Thymus (tissue), 11 donors: Measurements from ENCODE around the gene CYP2W1. TPM values are rescaled to one million over a fixed set of nuclear protein-coding genes. Genes with fewer than 3 reads are reported as not detected.
A peak's percentile ranks its signal among the peaks of the same experiment; 100 is the strongest.

Experiments used
- DNase-seq, 9 donors: peaks; one replicate each; pipeline ENCODE4 v3.0.0-alpha.2; 2013; ENCODE audit warnings: low spot score in 9 of 9, low read depth in 6 of 9, missing footprints in 1 of 9
- H3K27ac ChIP-seq, 2 donors: one replicate each; pipeline ENCODE4 v1.5.1; 2013; ENCODE audit warnings: control low read depth in 1 of 2, low read depth in 1 of 2, low read length in 1 of 2, mild to moderate bottlenecking in 1 of 2, moderate library complexity in 1 of 2
- H3K27me3 ChIP-seq, 2 donors: one replicate each; pipeline ENCODE4 v1.5.1; 2013; ENCODE audit warnings: low read length in 1 of 2; ENCODE audit not compliant: control insufficient read depth in 2 of 2, insufficient read depth in 1 of 2
- H3K36me3 ChIP-seq, 2 donors: one replicate each; pipeline ENCODE4 v1.5.1; 2013; ENCODE audit warnings: low read length in 1 of 2, mild to moderate bottlenecking in 1 of 2, moderate library complexity in 1 of 2; ENCODE audit not compliant: control insufficient read depth in 2 of 2, insufficient read depth in 2 of 2
- H3K4me1 ChIP-seq, 2 donors: one replicate each; pipeline ENCODE4 v1.5.1; 2013; ENCODE audit warnings: low read length in 2 of 2; ENCODE audit not compliant: control insufficient read depth in 2 of 2, insufficient read depth in 2 of 2
- H3K4me3 ChIP-seq, 2 donors: one replicate each; pipeline ENCODE4 v1.5.1; 2013; ENCODE audit warnings: low read length in 2 of 2, control low read depth in 1 of 2, mild to moderate bottlenecking in 1 of 2
- H3K9me3 ChIP-seq, 2 donors: one replicate each; pipeline ENCODE4 v1.5.1; 2013; ENCODE audit warnings: low read length in 1 of 2, mild to moderate bottlenecking in 1 of 2; ENCODE audit not compliant: control insufficient read depth in 2 of 2, insufficient read depth in 1 of 2
- WGBS: extraction: QIAGEN DNeasy Blood & Tissue Kit; methylation state at CpG from one replicate; pipeline ENCODE4 v1.1.7; 2013; 5-methylcytosine and 5-hydroxymethylcytosine counted together
- polyA plus RNA-seq: library from polyadenylated mRNA; stranded (reverse); fragments of 200-250 nt; gene quantifications from one replicate; pipeline ENCODE4 v1.2.3, GENCODE V29; 2013
- total RNA-seq: library from RNA; stranded (reverse); fragments of 120-200 nt; gene quantifications from one replicate; pipeline ENCODE4 v1.2.4, GENCODE V29; 2013
- donor health status: healthy.

CYP2W1 gene
- total and polyA plus RNA-seq, 2 donors, result 0.09 to 0.48 TPM

DNA sequence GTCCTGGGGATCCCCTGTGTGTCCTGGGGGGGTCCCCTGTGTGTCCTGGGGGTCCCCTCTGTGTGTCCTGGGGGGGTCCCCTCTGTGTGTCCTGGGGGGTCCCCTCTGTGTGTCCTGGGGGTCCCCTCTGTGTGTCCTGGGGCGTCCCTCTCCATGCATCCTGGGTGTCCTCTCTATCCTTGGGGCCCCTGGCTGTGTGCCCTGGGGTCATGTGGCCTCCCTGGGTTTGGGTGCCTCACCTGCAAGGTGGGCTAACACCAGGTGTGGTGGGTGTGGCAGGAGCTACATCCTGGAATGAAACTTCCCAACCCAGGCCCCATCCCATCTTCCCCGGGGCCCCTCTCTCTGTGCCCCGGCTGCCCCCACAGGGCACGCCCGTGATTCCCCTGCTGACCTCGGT, 4.9 kb downstream of the CYP2W1 start:
- 47% methylated on average over 6 of the region's 6 CpGs for WGBS

GRCh38 chr7:988426-988911, 5.5 kb downstream of the CYP2W1 start:
- Histone ChIP-seq H3K36me3 (no peaks in the 10 kb centered on the region), H3K27me3 (peaks cover 3 to 42% of the 10 kb centered on the region in 2 donors), H3K27ac (no peak overlapping the region), H3K4me1 (peaks cover 0 to 7% of the 10 kb centered on the region in 2 donors), H3K4me3 (no peak overlapping the region), H3K9me3 (no peaks in the 10 kb centered on the region)
- WGBS, result 20% methylated on average over 24 of the region's 24 CpGs
- DNase-seq, result no peak

More for the DNA sequence above, 4.9 kb downstream of the CYP2W1 start:
- Histone ChIP-seq H3K36me3 (no peaks in the 10 kb centered on the region), H3K27ac (no peak overlapping the region), H3K9me3 (no peaks in the 10 kb centered on the region), H3K27me3 (peaks cover 3 to 42% of the 10 kb centered on the region in 2 donors), H3K4me3 (no peak overlapping the region), H3K4me1 (peaks cover 0 to 4% of the 10 kb centered on the region in 2 donors)
- no peak for DNase-seq

GRCh38 chr7:988963-989529, 6.1 kb downstream of the CYP2W1 start:
- H3K4me3 ChIP-seq, result no peak overlapping the region
- no peaks in the 10 kb centered on the region for H3K9me3 ChIP-seq
- H3K36me3 ChIP-seq, result no peaks in the 10 kb centered on the region
- H3K4me1 ChIP-seq, result peaks cover 0 to 11% of the 10 kb centered on the region in 2 donors
- peaks cover 3 to 42% of the 10 kb centered on the region in 2 donors for H3K27me3 ChIP-seq
- no peak for DNase-seq
- WGBS, result 76% methylated on average over 15 of the region's 15 CpGs
- H3K27ac ChIP-seq, result no peak overlapping the region

DNA sequence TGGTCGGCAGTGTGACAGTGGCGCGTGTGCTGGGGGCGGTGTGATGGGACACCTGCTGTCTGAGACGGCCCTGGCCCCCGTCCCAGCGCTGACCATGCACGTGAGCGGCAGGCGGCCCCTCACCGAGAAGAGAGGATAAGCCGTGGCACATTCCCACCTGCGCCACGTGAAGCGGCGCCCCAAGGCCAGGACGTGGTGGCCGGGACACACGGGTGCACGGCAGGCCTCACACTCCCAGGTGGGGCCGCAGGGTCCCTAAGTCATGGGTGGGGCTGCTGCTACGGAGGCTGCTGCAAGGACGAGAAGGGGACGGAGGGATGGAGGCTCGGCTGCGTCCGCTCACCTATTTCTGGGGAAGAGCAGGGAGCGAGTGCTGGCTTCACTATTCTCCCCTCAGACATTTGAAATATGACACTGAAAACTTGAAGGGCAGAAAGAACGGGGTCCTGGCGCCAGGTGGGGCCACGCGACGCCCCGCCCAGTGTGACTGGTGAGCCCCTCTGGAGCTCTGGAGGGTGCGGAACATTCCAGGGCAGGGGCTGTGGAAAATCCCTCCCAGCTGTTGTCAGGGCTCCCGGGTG, 7.5 kb downstream of the CYP2W1 start:
- peaks cover 0 to 11% of the 10 kb centered on the region in 2 donors for H3K4me1 ChIP-seq
- H3K4me3 ChIP-seq, result no peak overlapping the region
- DNase-seq, result no peak
- peaks cover 3 to 40% of the 10 kb centered on the region in 2 donors for H3K27me3 ChIP-seq
- no peak overlapping the region for H3K27ac ChIP-seq
- no peaks in the 10 kb centered on the region for H3K9me3 ChIP-seq
- no peaks in the 10 kb centered on the region for H3K36me3 ChIP-seq
- WGBS, result 94% methylated on average over 36 of the region's 36 CpGs

- Histone ChIP-seq H3K4me1 (peaks cover 0 to 11% of the 10 kb centered on the region in 2 donors), H3K27ac (no peak overlapping the region), H3K9me3 (no peaks in the 10 kb centered on the region), H3K36me3 (no peaks in the 10 kb centered on the region), H3K27me3 (peaks cover 3 to 34% of the 10 kb centered on the region in 2 donors), H3K4me3 (no peak overlapping the region)
- 92% methylated on average over 35 of the region's 35 CpGs for WGBS
- DNase-seq, result no peak
Measured at GRCh38 chr7:990933-991728, 8.2 kb downstream of the CYP2W1 start.

DNA sequence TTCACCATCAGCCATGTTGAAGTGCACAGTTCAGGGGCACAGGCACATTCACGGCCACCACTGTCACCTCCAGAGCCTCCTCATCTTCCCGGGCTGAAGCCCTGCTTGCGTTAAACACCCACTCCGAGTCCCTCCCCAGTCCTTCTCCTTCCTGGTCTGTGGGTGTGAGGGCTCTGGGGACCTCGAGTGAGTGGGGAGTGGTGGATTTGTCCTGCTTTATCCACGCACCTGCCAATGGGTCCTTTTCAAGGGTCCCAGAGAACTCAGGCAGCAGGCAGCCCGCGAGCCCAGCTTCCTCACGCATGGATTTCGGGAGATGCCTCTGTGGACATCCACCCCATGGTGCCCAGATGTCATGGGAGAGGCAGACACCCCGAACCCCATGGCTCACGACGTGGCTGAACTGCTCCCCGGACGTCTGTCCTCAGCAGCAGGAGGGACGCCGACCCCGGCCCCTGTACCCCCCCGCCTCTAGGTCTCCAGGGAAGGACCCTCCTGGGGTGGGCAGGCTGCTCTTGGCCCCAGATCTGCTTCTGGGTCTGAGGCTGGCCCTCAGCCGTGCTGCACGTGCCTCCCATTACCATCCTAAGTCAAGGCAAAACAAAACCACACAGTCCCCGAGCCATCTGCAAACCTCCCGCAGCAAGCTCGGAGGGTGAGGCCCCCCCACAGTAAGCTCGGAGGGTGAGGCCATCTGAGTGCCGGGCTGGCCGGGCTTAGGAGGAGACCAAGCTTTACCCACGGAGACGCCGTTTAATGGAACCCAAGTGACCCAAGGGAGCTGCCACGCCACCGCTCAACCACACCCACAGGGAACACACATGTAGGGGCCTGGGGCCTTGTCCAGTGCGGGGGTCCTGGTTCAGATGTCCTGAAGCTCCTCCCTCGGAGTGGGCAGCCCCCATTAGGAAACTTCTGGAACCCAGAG, 9.0 kb downstream of the CYP2W1 start:
- no peak for DNase-seq
- peaks cover 0 to 11% of the 10 kb centered on the region in 2 donors for H3K4me1 ChIP-seq
- H3K27me3 ChIP-seq, result peaks cover 3 to 26% of the 10 kb centered on the region in 2 donors
- H3K4me3 ChIP-seq, result no peak overlapping the region
- H3K36me3 ChIP-seq, result peaks cover 0 to 3% of the 10 kb centered on the region in 2 donors
- H3K27ac ChIP-seq, result no peak overlapping the region
- WGBS, result 93% methylated on average over 34 of the region's 34 CpGs
- no peaks in the 10 kb centered on the region for H3K9me3 ChIP-seq

- Histone ChIP-seq H3K4me1 (peaks cover 0 to 11% of the 10 kb centered on the region in 2 donors), H3K36me3 (peaks cover 0 to 4% of the 10 kb centered on the region in 2 donors), H3K4me3 (no peak overlapping the region), H3K27ac (no peak overlapping the region), H3K27me3 (peaks cover 3 to 16% of the 10 kb centered on the region in 2 donors), H3K9me3 (no peaks in the 10 kb centered on the region)
- DNase-seq, result peak; percentile 63 to 95 (median 88)
- WGBS, result 27% methylated on average over 34 of the region's 34 CpGs
Measured at GRCh38 chr7:992709-993607, 10.0 kb downstream of the CYP2W1 start.
